Spinal cord (tissue), 10 donors: ENCODE data around the gene PIP4K2C. TPM values are rescaled to one million over a fixed set of nuclear protein-coding genes. Genes with fewer than 3 reads are reported as not detected.

Experiments used
- DNase-seq, 6 donors: peaks; one replicate each; pipeline versions ENCODE4 v3.0.0 to v3.0.0-alpha.2; 2013 to 2015; ENCODE audit warnings: low spot score in 6 of 6, low read depth in 4 of 6
- H3K27ac ChIP-seq: one replicate; pipeline ENCODE4 v1.5.1; 2013; ENCODE audit warnings: low read depth, low read length, control low read depth
- H3K27me3 ChIP-seq: one replicate; pipeline ENCODE4 v1.6.1; 2013; ENCODE audit warnings: low read length; ENCODE audit not compliant: control insufficient read depth, insufficient read depth
- H3K36me3 ChIP-seq: one replicate; pipeline ENCODE4 v1.6.1; 2013; ENCODE audit warnings: low read length; ENCODE audit not compliant: control insufficient read depth, insufficient read depth
- H3K4me1 ChIP-seq: one replicate; pipeline ENCODE4 v1.6.1; 2013; ENCODE audit warnings: low read length; ENCODE audit not compliant: control insufficient read depth, insufficient read depth
- H3K4me3 ChIP-seq: one replicate; pipeline ENCODE4 v1.5.1; 2013; ENCODE audit warnings: low read depth, low read length, control low read depth
- H3K9me3 ChIP-seq: one replicate; pipeline ENCODE4 v1.6.1; 2013; ENCODE audit warnings: low read length; ENCODE audit not compliant: control insufficient read depth, insufficient read depth
- WGBS: methylation state at CpG from one replicate; pipeline ENCODE4 v1.1.5; 2013; ENCODE audit warnings: missing lambda C conversion rate; ENCODE audit not compliant: insufficient coverage; 5-methylcytosine and 5-hydroxymethylcytosine counted together
- polyA plus RNA-seq, 2 donors: library from polyadenylated mRNA; unstranded; fragments of 120-200 nt; gene quantifications; one replicate each; pipeline ENCODE4 v1.2.1, GENCODE V29; 2013; ENCODE audit not compliant: insufficient read length in 2 of 2
- total RNA-seq, 2 donors: library from RNA; depleted of rRNA in 1 of 2; stranded (reverse); fragments of 120-200 nt in 1 of 2; fragments of >200 nt in 1 of 2; gene quantifications; one replicate each; pipeline versions ENCODE4 v1.2.3 to v1.2.4, GENCODE V29; 2013 to 2014
- donor health status: healthy.

PIP4K2C gene
- total and polyA plus RNA-seq, 4 donors: 12.5 to 20.7 (median 19.4) TPM

GRCh38 chr12:57606399-57606798 lies 15.4 kb downstream of the PIP4K2C start:
- Histone ChIP-seq H3K9me3 (no peaks in the 10 kb centered on the region), H3K36me3 (peaks cover 35% of the 10 kb centered on the region), H3K27me3 (no peaks in the 10 kb centered on the region), H3K27ac (no peak overlapping the region), H3K4me3 (no peak overlapping the region), H3K4me1 (peaks cover 35% of the 10 kb centered on the region)
- DNase-seq: no peak
- no CpG with 5 or more reads among the region's 2 CpGs for WGBS

GRCh38 chr12:57606821-57607220 lies 15.8 kb downstream of the PIP4K2C start:
- Histone ChIP-seq H3K27ac (no peak overlapping the region), H3K36me3 (peaks cover 32% of the 10 kb centered on the region), H3K4me1 (peaks cover 36% of the 10 kb centered on the region), H3K27me3 (no peaks in the 10 kb centered on the region), H3K9me3 (no peaks in the 10 kb centered on the region), H3K4me3 (no peak overlapping the region)
- DNase-seq: no peak
- 85% methylated on average over 7 of the region's 11 CpGs for WGBS

- H3K9me3 ChIP-seq: no peaks in the 10 kb centered on the region
- H3K27ac ChIP-seq: no peak overlapping the region
- DNase-seq: no peak
- no peak overlapping the region for H3K4me3 ChIP-seq
- H3K27me3 ChIP-seq: no peaks in the 10 kb centered on the region
- H3K4me1 ChIP-seq: peaks cover 43% of the 10 kb centered on the region
- WGBS: 81% methylated on average over 12 of the region's 12 CpGs
- peaks cover 35% of the 10 kb centered on the region for H3K36me3 ChIP-seq
Measured at GRCh38 chr12:57607958-57608663, 17.1 kb downstream of the PIP4K2C start.

- 67% methylated on average over 8 of the region's 19 CpGs for WGBS
- no peak for DNase-seq
- Histone ChIP-seq H3K9me3 (no peaks in the 10 kb centered on the region), H3K4me1 (peaks cover 43% of the 10 kb centered on the region), H3K4me3 (no peak overlapping the region), H3K27me3 (no peaks in the 10 kb centered on the region), H3K27ac (peak overlapping the region; percentile 60), H3K36me3 (peaks cover 39% of the 10 kb centered on the region)
Measured at GRCh38 chr12:57609101-57609780, 18.2 kb downstream of the PIP4K2C start.

GRCh38 chr12:57609781-57610553 lies 19.0 kb downstream of the PIP4K2C start:
- peaks cover 47% of the 10 kb centered on the region for H3K36me3 ChIP-seq
- peaks cover 38% of the 10 kb centered on the region for H3K4me1 ChIP-seq
- H3K9me3 ChIP-seq: no peaks in the 10 kb centered on the region
- H3K27ac ChIP-seq: peak overlapping the region; percentile 60
- no peaks in the 10 kb centered on the region for H3K27me3 ChIP-seq
- DNase-seq: peak in 1 of 6 donors; percentile 34
- peak overlapping the region; percentile 68 for H3K4me3 ChIP-seq
- 22% methylated on average over 21 of the region's 34 CpGs for WGBS

- DNase-seq: peak in 2 of 6 donors; percentile 12 to 64
- peak overlapping the region; percentile 68 for H3K4me3 ChIP-seq
- 5% methylated on average over 15 of the region's 29 CpGs for WGBS
- H3K4me1 ChIP-seq: peaks cover 31% of the 10 kb centered on the region
- peak overlapping the region; percentile 50 for H3K27ac ChIP-seq
- peaks cover 53% of the 10 kb centered on the region for H3K36me3 ChIP-seq
- no peaks in the 10 kb centered on the region for H3K9me3 ChIP-seq
- H3K27me3 ChIP-seq: no peaks in the 10 kb centered on the region
Measured at GRCh38 chr12:57610554-57611107, 19.6 kb downstream of the PIP4K2C start.

- H3K36me3 ChIP-seq: peaks cover 60% of the 10 kb centered on the region
- H3K4me3 ChIP-seq: peak within 1 kb of the TSS; percentile 68
- H3K4me1 ChIP-seq: peaks cover 30% of the 10 kb centered on the region
- H3K9me3 ChIP-seq: no peaks in the 10 kb centered on the region
- 0% methylated on average over 42 of the region's 55 CpGs for WGBS
- no peaks in the 10 kb centered on the region for H3K27me3 ChIP-seq
- H3K27ac ChIP-seq: peak within 1 kb of the TSS; percentile 69
- peak in 2 of 6 donors; percentile 91 for DNase-seq
Measured at GRCh38 chr12:57611108-57611826, 20.3 kb downstream of the PIP4K2C start, which contains the start of gene ARHGEF25. Gene ARHGEF25 (plus strand): TSS chr12:57611435. CDS start chr12:57611895, 460 bp downstream.

GRCh38 chr12:57611827-57612710 lies 21.1 kb downstream of the PIP4K2C start:
- 4% methylated on average over 10 of the region's 23 CpGs for WGBS
- Histone ChIP-seq H3K4me3 (peak overlapping the region; percentile 14), H3K4me1 (peaks cover 30% of the 10 kb centered on the region), H3K27ac (no peak overlapping the region), H3K36me3 (peaks cover 56% of the 10 kb centered on the region), H3K9me3 (no peaks in the 10 kb centered on the region), H3K27me3 (no peaks in the 10 kb centered on the region)
- peak in 2 of 6 donors; percentile 38 to 56 for DNase-seq
